Kidney (tissue), 14 donors: ENCODE results near the gene TACSTD2. TPM values are rescaled to one million over a fixed set of nuclear protein-coding genes. Genes with fewer than 3 reads are reported as not detected.
A peak's percentile ranks its signal among the peaks of the same experiment; 100 is the strongest.

Experiments used
- DNase-seq, 5 donors: peaks; one replicate each; pipeline ENCODE4 v3.0.0-alpha.2; 2013 to 2020
- FAIRE-seq: peaks from 2 replicates; lab custom pipeline; 2012; peaks lifted over from hg19 to GRCh38; lab: Jason Lieb, UNC
- H3K27ac ChIP-seq, 2 donors: one replicate each; pipeline ENCODE4 v1.7.0; 2013; ENCODE audit warnings: low read depth in 2 of 2, low read length in 2 of 2, inconsistent platforms in 1 of 2
- H3K27me3 ChIP-seq: one replicate; pipeline ENCODE4 v1.7.1; 2013; ENCODE audit warnings: low read length, inconsistent platforms; ENCODE audit not compliant: control insufficient read depth, insufficient read depth
- H3K36me3 ChIP-seq, 3 donors: one replicate each; pipeline versions ENCODE4 v1.7.0 to v1.7.1; 2013; ENCODE audit warnings: low read length in 3 of 3, control low read depth in 1 of 3, inconsistent platforms in 1 of 3; ENCODE audit not compliant: insufficient read depth in 3 of 3, control insufficient read depth in 2 of 3
- H3K4me1 ChIP-seq, 3 donors: one replicate each; pipeline versions ENCODE4 v1.7.0 to v1.7.1; 2013; ENCODE audit warnings: low read length in 3 of 3, inconsistent platforms in 1 of 3, low read depth in 1 of 3; ENCODE audit not compliant: control insufficient read depth in 2 of 3, insufficient read depth in 2 of 3
- H3K4me3 ChIP-seq, 3 donors: one replicate each; pipeline versions ENCODE4 v1.7.0 to v1.8.1; 2013; ENCODE audit warnings: low read length in 3 of 3, control low read depth in 1 of 3, inconsistent platforms in 1 of 3
- H3K9ac ChIP-seq, 3 donors: one replicate each; pipeline versions ENCODE4 v1.7.0 to v1.7.1; 2013; ENCODE audit warnings: low read length in 3 of 3, control low read depth in 1 of 3, inconsistent platforms in 1 of 3
- H3K9me3 ChIP-seq, 3 donors: one replicate each; pipeline versions ENCODE4 v1.7.0 to v1.7.1; 2013; ENCODE audit warnings: low read length in 3 of 3, control low read depth in 1 of 3, inconsistent platforms in 1 of 3; ENCODE audit not compliant: control insufficient read depth in 2 of 3, insufficient read depth in 1 of 3
- intact Hi-C: fragments of 100-400 bp; cut with DNase I; formaldehyde crosslinking; loops from one replicate; pipeline ENCODE4 v1.11.1; 2022
- polyA plus RNA-seq: library from polyadenylated mRNA; stranded (reverse); fragments of 350-450 nt; fragmentation: Illumina TruSeq; extraction: RNeasy Lipid Tissue Mini Kit (QIAGEN cat#74804); gene quantifications from one replicate; pipeline ENCODE4 v1.2.3, GENCODE V29; 2014; ENCODE audit warnings: low read depth, low replicate concordance; ENCODE audit not compliant: insufficient read depth
- total RNA-seq: library from RNA; stranded (reverse); fragmentation: NEBNext Ultra II Directional; extraction: Animal tissue kit (Norgen Biotek cat#: 25700); gene quantifications from one replicate; pipeline ENCODE4 v1.2.1, GENCODE V29; 2021
- TF ChIP-seq, protein P1 (sequence below): IDR thresholded peaks from 3 replicates; pipeline ENCODE4 v1.5.1; 2012; ENCODE audit warnings: mild to moderate bottlenecking, moderate library complexity, borderline replicate concordance; ENCODE audit not compliant: insufficient read depth; ENCODE audit errors: extremely low read depth
- donor health status: control.
- donor health status: control.
- donor health status: control.
- donor health status: control.
- donor health status: control.
- donor health status: DM: yes; HTN: yes; CAD: no.
- donor health status: Normal renal cell carcinoma (clear cell type).

Gene TACSTD2
- total and polyA plus RNA-seq, 2 donors from 2014 or later = 127 to 502 TPM

DNA sequence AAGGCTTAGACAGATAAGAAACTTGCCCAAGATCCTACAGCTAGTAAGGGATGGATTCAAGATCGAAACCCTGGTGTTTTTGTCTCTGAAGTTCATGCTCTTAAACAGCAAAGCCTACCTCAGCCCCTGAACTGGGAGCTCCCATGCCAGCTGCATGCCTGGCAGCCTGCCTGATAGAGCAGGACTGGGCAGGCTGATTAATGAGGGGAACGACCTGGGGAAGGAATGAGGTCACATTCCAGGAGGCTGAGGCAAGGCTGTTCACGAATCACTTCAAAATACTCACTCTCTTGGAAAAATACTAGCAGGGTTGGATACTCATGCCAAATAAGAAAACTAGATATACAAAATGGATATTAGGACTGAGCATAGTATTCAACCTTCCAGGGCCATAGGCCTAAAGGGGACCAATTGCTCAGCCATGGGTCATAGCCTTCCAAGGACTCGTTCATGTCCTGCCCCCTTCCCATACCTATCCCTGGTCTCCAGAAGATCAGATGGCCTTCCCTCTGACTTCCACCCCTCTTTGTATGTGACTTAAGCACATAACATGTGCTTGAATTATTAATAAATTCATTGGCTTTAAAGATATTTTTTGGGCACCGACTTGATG, 15.6 kb upstream of the TACSTD2 start:
- H3K36me3 ChIP-seq = no peaks in the 10 kb centered on the region
- TF ChIP-seq, protein P1, sequence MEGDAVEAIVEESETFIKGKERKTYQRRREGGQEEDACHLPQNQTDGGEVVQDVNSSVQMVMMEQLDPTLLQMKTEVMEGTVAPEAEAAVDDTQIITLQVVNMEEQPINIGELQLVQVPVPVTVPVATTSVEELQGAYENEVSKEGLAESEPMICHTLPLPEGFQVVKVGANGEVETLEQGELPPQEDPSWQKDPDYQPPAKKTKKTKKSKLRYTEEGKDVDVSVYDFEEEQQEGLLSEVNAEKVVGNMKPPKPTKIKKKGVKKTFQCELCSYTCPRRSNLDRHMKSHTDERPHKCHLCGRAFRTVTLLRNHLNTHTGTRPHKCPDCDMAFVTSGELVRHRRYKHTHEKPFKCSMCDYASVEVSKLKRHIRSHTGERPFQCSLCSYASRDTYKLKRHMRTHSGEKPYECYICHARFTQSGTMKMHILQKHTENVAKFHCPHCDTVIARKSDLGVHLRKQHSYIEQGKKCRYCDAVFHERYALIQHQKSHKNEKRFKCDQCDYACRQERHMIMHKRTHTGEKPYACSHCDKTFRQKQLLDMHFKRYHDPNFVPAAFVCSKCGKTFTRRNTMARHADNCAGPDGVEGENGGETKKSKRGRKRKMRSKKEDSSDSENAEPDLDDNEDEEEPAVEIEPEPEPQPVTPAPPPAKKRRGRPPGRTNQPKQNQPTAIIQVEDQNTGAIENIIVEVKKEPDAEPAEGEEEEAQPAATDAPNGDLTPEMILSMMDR = no peak
- peak; percentile 80 to 95 (median 90) for DNase-seq
- peak overlapping the region; percentile 68 to 82 for H3K27ac ChIP-seq
- H3K4me1 ChIP-seq = peaks cover 5 to 10% (median 5%) of the 10 kb centered on the region in 3 donors
- H3K27me3 ChIP-seq = no peaks in the 10 kb centered on the region
- H3K9me3 ChIP-seq = no peaks in the 10 kb centered on the region
- peak; percentile 97 for FAIRE-seq
- H3K9ac ChIP-seq = peak overlapping the region in 1 of 3 donors; percentile 8
- H3K4me3 ChIP-seq = no peak overlapping the region
- intact Hi-C loops = no loop called here

DNA sequence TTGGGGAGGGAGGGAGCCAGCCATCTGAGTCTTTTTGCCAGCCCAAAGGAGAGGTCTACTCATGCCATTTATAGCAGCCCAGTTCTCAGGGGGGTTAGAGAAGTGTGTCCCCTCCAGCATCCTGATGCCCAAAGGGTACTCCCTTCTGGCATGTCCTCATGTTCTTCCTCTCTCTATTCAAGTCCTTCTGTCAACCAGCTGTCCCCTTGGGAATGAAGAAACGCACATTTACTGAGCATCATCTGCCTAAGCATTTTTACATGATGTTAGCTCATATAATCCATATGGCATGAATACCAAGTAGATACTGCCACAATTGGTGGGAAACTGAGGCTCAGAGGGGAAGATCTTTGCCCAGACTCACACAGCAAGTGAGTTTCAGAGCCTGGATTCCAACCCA, 14.8 kb upstream of the TACSTD2 start:
- DNase-seq = no peak

DNA sequence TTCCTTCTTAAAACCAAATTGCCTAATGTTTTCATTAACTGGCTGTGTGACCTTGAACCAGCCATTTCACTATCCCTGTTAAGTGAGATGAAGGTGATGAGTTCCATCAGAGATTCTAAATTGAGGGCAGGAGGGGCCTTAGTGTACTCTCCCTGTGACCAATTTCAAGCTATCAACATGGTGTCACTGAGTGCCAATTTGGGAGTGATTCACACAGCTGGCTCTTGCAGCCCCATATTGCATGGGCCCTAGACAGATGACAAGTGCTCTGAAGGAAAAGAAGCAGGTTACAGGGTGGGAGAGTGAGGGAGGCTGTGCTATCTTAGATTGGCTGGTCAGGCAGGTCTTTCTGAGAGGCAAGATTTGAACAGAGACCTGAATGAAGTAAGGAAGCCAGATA, 13.0 kb upstream of the TACSTD2 start:
- Histone ChIP-seq H3K36me3 (no peaks in the 10 kb centered on the region), H3K9me3 (no peaks in the 10 kb centered on the region), H3K27ac (no peak overlapping the region), H3K9ac (no peak overlapping the region), H3K4me1 (peaks cover 5 to 7% (median 5%) of the 10 kb centered on the region in 3 donors), H3K4me3 (no peak overlapping the region), H3K27me3 (no peaks in the 10 kb centered on the region)
- DNase-seq (no peak), FAIRE-seq (no peak)
- TF ChIP-seq, protein P1 = no peak
- intact Hi-C loops = no loop called here

More for the DNA sequence above, 14.8 kb upstream of the TACSTD2 start:
- intact Hi-C loops = no loop called here
- TF ChIP-seq, protein P1 = no peak
- H3K27ac ChIP-seq = peak overlapping the region; percentile 47 to 56
- no peak for FAIRE-seq
- peaks cover 5 to 10% (median 5%) of the 10 kb centered on the region in 3 donors for H3K4me1 ChIP-seq
- H3K4me3 ChIP-seq = no peak overlapping the region
- no peaks in the 10 kb centered on the region for H3K9me3 ChIP-seq
- H3K9ac ChIP-seq = peak overlapping the region in 1 of 3 donors; percentile 8
- no peaks in the 10 kb centered on the region for H3K36me3 ChIP-seq
- H3K27me3 ChIP-seq = no peaks in the 10 kb centered on the region
